ENCODE data around the gene TK2. TPM values are rescaled to one million over a fixed set of nuclear protein-coding genes. Genes with fewer than 3 reads are reported as not detected.

Gene TK2
- polyA plus RNA-seq, 1 experiment: 42.7 TPM

- Histone ChIP-seq H3K36me3 (ENCODE audit: control insufficient read depth, insufficient read depth, low read length) (peaks cover 9% of the 10 kb centered on the region), H3K27me3 (ENCODE audit: control insufficient read depth, insufficient read depth, low read length) (no peaks in the 10 kb centered on the region), H3K4me3 (ENCODE audit: low read depth, low read length) (no peak overlapping the region)
- ChIA-PET POLR2A (no interaction called here), CTCF (interaction anchor here (2.9 kb wide), 1 partner anchor 114 kb away, joined by 9 read pairs; no protein-coding TSS in a partner anchor)
- no peak for DNase-seq (ENCODE audit: low read depth)
- TF ChIP-seq CTCF (IDR thresholded peaks at IDR 0.05; ENCODE audit: insufficient read depth, low read depth, low read length): no peak
Observed at GRCh38 chr16:66520406-66521170, 29.3 kb downstream of the TK2 start.

GRCh38 chr16:66519482-66520373 is 30.2 kb downstream of the TK2 start:
- CTCF ChIA-PET: interaction anchor here (1.0 to 2.9 kb wide), 2 partner anchors 37 to 113 kb away, joined by 3 to 9 read pairs; no protein-coding TSS in a partner anchor
- POLR2A ChIA-PET: no interaction called here
- H3K4me3 ChIP-seq (ENCODE audit: low read depth, low read length): no peak overlapping the region
- TF ChIP-seq CTCF (IDR thresholded peaks at IDR 0.05; ENCODE audit: insufficient read depth, low read depth, low read length): no peak
- no peak for DNase-seq (ENCODE audit: low read depth)
- H3K36me3 ChIP-seq (ENCODE audit: control insufficient read depth, insufficient read depth, low read length): peaks cover 10% of the 10 kb centered on the region
- H3K27me3 ChIP-seq (ENCODE audit: control insufficient read depth, insufficient read depth, low read length): no peaks in the 10 kb centered on the region

DNA sequence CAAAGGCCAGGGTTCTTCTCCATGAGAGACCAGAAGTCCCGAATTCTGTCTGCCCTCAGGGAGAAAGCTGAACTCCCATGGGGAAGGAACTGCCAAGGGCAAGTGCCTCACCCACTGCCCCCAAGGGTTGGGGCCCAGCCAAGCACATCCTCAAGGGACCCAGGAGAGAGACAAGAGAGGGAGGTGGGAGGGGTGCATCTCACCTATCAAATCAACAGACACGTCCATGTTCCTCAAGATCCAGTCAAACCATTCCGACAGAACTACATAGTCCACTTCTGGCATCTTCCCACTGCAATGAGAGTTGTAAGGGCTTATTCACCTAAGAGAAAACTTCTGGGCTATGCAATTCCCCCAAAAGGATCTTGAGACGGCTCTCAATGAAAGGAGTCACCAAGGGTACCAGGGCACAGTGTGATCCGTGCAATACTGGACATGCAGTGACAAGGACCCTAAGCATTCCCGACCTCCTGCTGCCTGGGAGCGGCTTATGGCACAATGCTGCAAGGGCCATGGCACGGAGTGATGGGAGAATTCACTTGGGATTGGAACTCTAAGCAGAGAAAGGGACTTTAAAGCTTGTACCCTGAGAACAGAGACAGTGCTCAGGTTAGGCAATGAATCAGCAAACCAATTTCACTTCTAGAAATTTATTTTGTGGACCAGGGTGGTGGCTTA is 32.2 kb downstream of the TK2 start:
- peaks cover 10% of the 10 kb centered on the region for H3K36me3 ChIP-seq (ENCODE audit: control insufficient read depth, insufficient read depth, low read length)

DNA sequence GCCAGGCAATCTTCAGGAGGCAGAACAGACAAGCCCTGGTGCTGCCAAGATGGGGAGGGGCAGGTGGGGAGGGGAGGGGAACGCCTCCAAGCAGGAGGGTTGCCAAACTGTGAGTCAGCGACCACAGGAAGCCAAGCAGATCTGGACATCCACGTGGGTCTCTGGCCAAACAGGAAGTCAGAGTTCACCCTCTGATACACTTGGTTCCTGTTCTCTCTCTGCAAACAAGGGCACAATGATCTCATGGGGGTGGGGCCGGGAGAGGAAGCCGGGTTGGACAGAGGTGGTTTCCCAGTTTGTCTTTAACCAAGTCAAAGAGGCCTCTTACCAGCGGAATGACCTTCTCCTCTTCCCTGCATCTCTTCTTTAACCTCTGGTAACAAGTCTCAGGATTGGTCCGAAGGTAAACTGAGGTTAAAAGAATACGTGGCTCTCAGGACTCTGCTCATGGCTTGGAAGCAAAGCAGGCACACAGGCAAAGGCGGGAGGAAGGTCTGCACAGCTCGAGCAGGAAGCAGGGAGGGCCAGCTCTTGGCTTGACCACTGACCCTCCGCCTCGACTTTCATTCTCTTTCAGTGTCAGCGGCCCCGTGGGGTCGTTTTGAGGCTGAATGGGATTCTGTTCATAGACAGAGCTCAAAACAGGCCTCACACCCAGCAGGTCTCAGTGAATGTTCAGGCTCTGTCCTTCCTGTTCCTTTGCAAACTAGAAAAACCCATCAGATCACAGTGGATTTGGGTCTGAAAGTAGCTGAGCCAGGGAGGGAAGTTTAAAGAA is 32.9 kb downstream of the TK2 start:
- ChIA-PET POLR2A (no interaction called here), CTCF (interaction anchor here (1.4 kb wide), 1 partner anchor 110 kb away, joined by 5 read pairs; no protein-coding TSS in a partner anchor)
- peak; percentile 95 for DNase-seq (ENCODE audit: low read depth)
- Histone ChIP-seq H3K36me3 (ENCODE audit: control insufficient read depth, insufficient read depth, low read length) (peaks cover 10% of the 10 kb centered on the region), H3K4me3 (ENCODE audit: low read depth, low read length) (no peak overlapping the region), H3K27me3 (ENCODE audit: control insufficient read depth, insufficient read depth, low read length) (no peaks in the 10 kb centered on the region)
- no peak for TF ChIP-seq CTCF (IDR thresholded peaks at IDR 0.05; ENCODE audit: insufficient read depth, low read depth, low read length)

More for the DNA sequence above, 32.2 kb downstream of the TK2 start:
- no peaks in the 10 kb centered on the region for H3K27me3 ChIP-seq (ENCODE audit: control insufficient read depth, insufficient read depth, low read length)
- H3K4me3 ChIP-seq (ENCODE audit: low read depth, low read length): no peak overlapping the region
- no peak for DNase-seq (ENCODE audit: low read depth)
- ChIA-PET CTCF (interaction anchor here (1.4 kb wide), 1 partner anchor 111 kb away, joined by 5 read pairs; no protein-coding TSS in a partner anchor), POLR2A (no interaction called here)
- no peak for TF ChIP-seq CTCF (IDR thresholded peaks at IDR 0.05; ENCODE audit: insufficient read depth, low read depth, low read length)
